A673 (cell line): Measurements from ENCODE around the gene KCNMA1.

Source experiments
- EZH2 ChIP-seq: fragments of 200-600 bp; sonication (generic); IDR thresholded peaks from 2 replicates; pipeline ENCODE4 v1.6.1; 2017; ENCODE audit warnings: borderline replicate concordance, low read depth, mild to moderate bottlenecking, mixed read lengths, antibody characterized with exemption, low read length; ENCODE audit not compliant: poor library complexity, severe bottlenecking
- TF ChIP-seq, protein P1 (sequence below): fragments of 300-800, 200-600 bp; sonication (generic); conservative IDR thresholded peaks from 2 replicates; pipeline ENCODE4 v1.5.1; 2017; ENCODE audit warnings: low read depth, mild to moderate bottlenecking, antibody characterized with exemption, low read length, moderate library complexity, mixed read lengths

- TF ChIP-seq, protein P1, sequence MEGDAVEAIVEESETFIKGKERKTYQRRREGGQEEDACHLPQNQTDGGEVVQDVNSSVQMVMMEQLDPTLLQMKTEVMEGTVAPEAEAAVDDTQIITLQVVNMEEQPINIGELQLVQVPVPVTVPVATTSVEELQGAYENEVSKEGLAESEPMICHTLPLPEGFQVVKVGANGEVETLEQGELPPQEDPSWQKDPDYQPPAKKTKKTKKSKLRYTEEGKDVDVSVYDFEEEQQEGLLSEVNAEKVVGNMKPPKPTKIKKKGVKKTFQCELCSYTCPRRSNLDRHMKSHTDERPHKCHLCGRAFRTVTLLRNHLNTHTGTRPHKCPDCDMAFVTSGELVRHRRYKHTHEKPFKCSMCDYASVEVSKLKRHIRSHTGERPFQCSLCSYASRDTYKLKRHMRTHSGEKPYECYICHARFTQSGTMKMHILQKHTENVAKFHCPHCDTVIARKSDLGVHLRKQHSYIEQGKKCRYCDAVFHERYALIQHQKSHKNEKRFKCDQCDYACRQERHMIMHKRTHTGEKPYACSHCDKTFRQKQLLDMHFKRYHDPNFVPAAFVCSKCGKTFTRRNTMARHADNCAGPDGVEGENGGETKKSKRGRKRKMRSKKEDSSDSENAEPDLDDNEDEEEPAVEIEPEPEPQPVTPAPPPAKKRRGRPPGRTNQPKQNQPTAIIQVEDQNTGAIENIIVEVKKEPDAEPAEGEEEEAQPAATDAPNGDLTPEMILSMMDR: no peak
- no peak for TF ChIP-seq EZH2
Observed at GRCh38 chr10:77494756-77495541, 142.7 kb downstream of the KCNMA1 start.
